Mucosa of descending colon (tissue), 3 donors: ENCODE data around the gene ISM1. TPM values are rescaled to one million over a fixed set of nuclear protein-coding genes. Genes with fewer than 3 reads are reported as not detected.

Source experiments
- ATAC-seq: fragments of 200-7000 bp; cut with Tn5 transposase; one replicate; pipeline ENCODE4 v1.9.1; 2020; ENCODE audit warnings: mild to moderate bottlenecking, moderate library complexity
- DNase-seq, 3 donors: peaks; one replicate each; pipeline ENCODE4 v3.0.0-alpha.2; 2020
- H3K36me3 ChIP-seq: fragments of 200-600 bp; one replicate; pipeline ENCODE4 v1.8.0; 2021; ENCODE audit warnings: low read depth, mild to moderate bottlenecking
- H3K4me1 ChIP-seq: fragments of 200-600 bp; one replicate; pipeline ENCODE4 v1.8.0; 2021; ENCODE audit warnings: low read depth, mild to moderate bottlenecking
- H3K4me3 ChIP-seq: fragments of 200-600 bp; one replicate; pipeline ENCODE4 v1.8.0; 2021; ENCODE audit warnings: mild to moderate bottlenecking
- H3K9me3 ChIP-seq: fragments of 200-600 bp; one replicate; pipeline ENCODE4 v1.8.0; 2021; ENCODE audit warnings: mild to moderate bottlenecking
- CTCF ChIP-seq: fragments of 200-600 bp; IDR thresholded peaks from one replicate; pipeline ENCODE4 v1.8.0; 2022; ENCODE audit warnings: antibody characterized with exemption, mild to moderate bottlenecking
- intact Hi-C, 2 donors: fragments of 100-400 bp; cut with DNase I in 1 of 2; cut with micrococcal nuclease in 1 of 2; formaldehyde crosslinking; loops; one replicate each; pipeline versions ENCODE4 v1.11.0 to v1.11.1; 2022; cut with DNase I, micrococcal nuclease
- total RNA-seq, 3 donors: library from RNA; stranded (reverse); fragmentation: NEBNext Ultra II Directional in 2 of 3; extraction: Animal tissue kit (Norgen Biotek cat#: 25700) in 2 of 3; gene quantifications; one replicate each; pipeline versions ENCODE4 v1.2.1 to v1.2.4, GENCODE V29; 2021 to 2023
- donor health status: DM: no; HTN: no; CAD: no; lungs with moderate emphysema.
- donor health status: DM: no; HTN: no; CAD: no.
- donor health status: DM: no; HTN: yes; CAD: no.

The ISM1 gene
- total RNA-seq, 3 donors from 2014 or later = 0.14 to 0.72 (median 0.66) TPM

GRCh38 chr20:13338097-13338661 is 117.1 kb downstream of the ISM1 start:
- Histone ChIP-seq H3K9me3 (no peaks in the 10 kb centered on the region), H3K4me3 (no peak overlapping the region), H3K36me3 (no peaks in the 10 kb centered on the region), H3K4me1 (no peaks in the 10 kb centered on the region)
- TF ChIP-seq CTCF = no peak
- no peak for DNase-seq
- no peak for ATAC-seq
- intact Hi-C loops = no loop called here

GRCh38 chr20:13338999-13339411 is 117.9 kb downstream of the ISM1 start:
- Histone ChIP-seq H3K9me3 (no peaks in the 10 kb centered on the region), H3K36me3 (no peaks in the 10 kb centered on the region), H3K4me1 (no peaks in the 10 kb centered on the region), H3K4me3 (no peak overlapping the region)
- TF ChIP-seq CTCF = no peak
- ATAC-seq (peak; percentile 97), DNase-seq (peak in 1 of 3 donors; percentile 64)
- intact Hi-C loops = no loop called here

- H3K36me3 ChIP-seq = no peaks in the 10 kb centered on the region
- DNase-seq (no peak), ATAC-seq (no peak)
- H3K4me1 ChIP-seq = no peaks in the 10 kb centered on the region
- TF ChIP-seq CTCF = no peak
- intact Hi-C loops = no loop called here
- H3K4me3 ChIP-seq = no peak overlapping the region
- H3K9me3 ChIP-seq = no peaks in the 10 kb centered on the region
Measured at GRCh38 chr20:13340088-13340487, 119.0 kb downstream of the ISM1 start.

- no peak for ATAC-seq
- Histone ChIP-seq H3K9me3 (no peaks in the 10 kb centered on the region), H3K4me1 (no peaks in the 10 kb centered on the region), H3K36me3 (no peaks in the 10 kb centered on the region), H3K4me3 (no peak overlapping the region)
- no peak for DNase-seq
- intact Hi-C loops = no loop called here
- TF ChIP-seq CTCF = no peak
Measured at GRCh38 chr20:13341737-13342393, 120.8 kb downstream of the ISM1 start.

GRCh38 chr20:13342469-13343242 is 121.6 kb downstream of the ISM1 start:
- Histone ChIP-seq H3K36me3 (no peaks in the 10 kb centered on the region), H3K4me1 (no peaks in the 10 kb centered on the region), H3K4me3 (no peak overlapping the region), H3K9me3 (no peaks in the 10 kb centered on the region)
- ATAC-seq (no peak), DNase-seq (no peak)
- intact Hi-C loops = no loop called here
- no peak for TF ChIP-seq CTCF
